HepG2 (cell line): ENCODE measurements around the gene SGSH. TPM values are rescaled to one million over a fixed set of nuclear protein-coding genes. Genes with fewer than 3 reads are reported as not detected.
A peak's percentile ranks its signal among the peaks of the same experiment; 100 is the strongest.
"Not testable (repeated sequence)": the region's sequence is repeated elsewhere in the genome, so short reads cannot be mapped to it uniquely, and the experiment has no call there.

ENCODE experiments used
- ATAC-seq: fragments of 200-7000 bp; cut with Tn5 transposase; 3 replicates; pipeline ENCODE4 v1.9.1; 2020; ENCODE audit warnings: mild to moderate bottlenecking, moderate library complexity
- BruUV-seq: library from RNA; stranded (reverse); fragments of 400-500 nt; replicated peaks from 2 replicates; lab custom pipeline; 2021; lab: Mats Ljungman, UMichigan
- CTCF ChIA-PET: fragments of 300-600 bp; formaldehyde crosslinking; extraction: SDS; loops from one replicate; lab custom pipeline; 2021; ENCODE audit warnings: low total read pairs, inconsistent platforms, low intra/inter-chr PET ratio; lab: Yijun Ruan, JAX
- POLR2A ChIA-PET: fragments of 350-600 bp; sonication (Branson Sonifier 250); formaldehyde crosslinking; loops from one replicate; lab custom pipeline; 2020; ENCODE audit warnings: antibody characterized with exemption, inconsistent platforms; lab: Yijun Ruan, JAX
- DNase-seq: peaks from one replicate; pipeline ENCODE4 v3.0.0-alpha.2; 2015; ENCODE audit warnings: low spot score
- FAIRE-seq: peaks from 3 replicates; lab custom pipeline; 2011; peaks lifted over from hg19 to GRCh38; lab: Jason Lieb, UNC
- H2AFZ ChIP-seq: one replicate; pipeline ENCODE4 v1.6.1; 2011; ENCODE audit warnings: low read length, inconsistent platforms
- H3K27ac ChIP-seq: fragments of 300-600 bp; 3 replicates; pipeline ENCODE4 v1.8.0; 2011; ENCODE audit warnings: mixed run types, mild to moderate bottlenecking, mixed read lengths, low read length, inconsistent platforms; ENCODE audit not compliant: insufficient read depth; ENCODE audit errors: extremely low read length
- H3K27me3 ChIP-seq, 2 experiments: fragments of 200-600 bp in 1 of 2; 2 replicates in 1 of 2; 3 replicates in 1 of 2; pipeline versions ENCODE4 v1.6.0 to v1.8.0; 2011; ENCODE audit warnings: low read length in 2 of 2, mild to moderate bottlenecking in 2 of 2, moderate library complexity in 2 of 2, inconsistent platforms in 1 of 2; ENCODE audit not compliant: insufficient read depth in 2 of 2, control insufficient read depth in 1 of 2
- H3K36me3 ChIP-seq, 2 experiments: fragments of 200-600 bp in 1 of 2; replicated peaks in 1 of 2; 2 replicates in 1 of 2; 3 replicates in 1 of 2; pipeline versions ENCODE4 v1.5.1 to v1.8.0; 2011; ENCODE audit warnings: low read length in 2 of 2, inconsistent platforms in 1 of 2; ENCODE audit not compliant: insufficient read depth in 2 of 2, control insufficient read depth in 1 of 2
- H3K4me1 ChIP-seq: 2 replicates; pipeline ENCODE4 v1.5.1; 2012; ENCODE audit warnings: low read length, inconsistent platforms; ENCODE audit not compliant: insufficient read depth
- H3K4me2 ChIP-seq: 2 replicates; pipeline ENCODE4 v1.6.0; 2011; ENCODE audit warnings: low read depth, low read length, inconsistent platforms
- H3K4me3 ChIP-seq, 3 experiments: fragments of 200-600 bp in 1 of 3; sonication (generic), shearing (Covaris generic) in 1 of 3; replicated peaks in 1 of 3; 2 replicates each; pipeline ENCODE4 v1.5.1; 2011 to 2016; ENCODE audit warnings: low read length in 3 of 3, inconsistent platforms in 2 of 3, low read depth in 2 of 3, mild to moderate bottlenecking in 2 of 3, control low read depth in 1 of 3, mixed read lengths in 1 of 3; ENCODE audit not compliant: insufficient read depth in 1 of 3
- H3K79me2 ChIP-seq: one replicate; pipeline ENCODE4 v1.6.1; 2011; ENCODE audit warnings: low read length, inconsistent platforms; ENCODE audit not compliant: insufficient read depth
- H3K9ac ChIP-seq: 2 replicates; pipeline ENCODE4 v1.6.0; 2011; ENCODE audit warnings: mild to moderate bottlenecking, low read depth, low read length, inconsistent platforms; ENCODE audit not compliant: insufficient read depth
- H3K9me3 ChIP-seq: 2 replicates; pipeline ENCODE4 v1.5.1; 2012; ENCODE audit warnings: mild to moderate bottlenecking, low read length
- H4K20me1 ChIP-seq: 2 replicates; pipeline ENCODE4 v1.6.0; 2011; ENCODE audit warnings: inconsistent platforms, mild to moderate bottlenecking, low read length, moderate library complexity; ENCODE audit not compliant: insufficient read depth
- EP300 ChIP-seq, 3 experiments: sonication (generic) in 1 of 3; formaldehyde crosslinking in 1 of 3; IDR thresholded peaks; 2 replicates each; pipeline versions ENCODE4 v1.5.1 to v1.6.1; 2011 to 2020; ENCODE audit warnings: low read depth in 2 of 3, low read length in 2 of 3, borderline replicate concordance in 1 of 3, improper control_type of control experiment in 1 of 3, mild to moderate bottlenecking in 1 of 3, missing genetic modification reagents in 1 of 3, moderate library complexity in 1 of 3
- ZNF281 ChIP-seq: sonication (generic); formaldehyde crosslinking; IDR thresholded peaks from 2 replicates; pipeline ENCODE4 v1.4.0; 2020; ENCODE audit warnings: missing genetic modification reagents, borderline replicate concordance
- ZSCAN12 ChIP-seq: sonication (generic); formaldehyde crosslinking; IDR thresholded peaks from 2 replicates; pipeline ENCODE4 v1.9.0; 2021; ENCODE audit warnings: mild to moderate bottlenecking, missing genetic modification reagents
- WGBS: methylation state at CpG from one replicate; pipeline ENCODE4 v1.1.6; 2017; ENCODE audit warnings: low lambda C conversion rate; 5-methylcytosine and 5-hydroxymethylcytosine counted together
- in situ Hi-C: cut with HindIII; loops from 2 replicates; pipeline ENCODE4 v1.10.0; 2017; ENCODE audit warnings: low pct_unique_long_range_greater_than_20kb; ENCODE audit not compliant: extremely low pct_ligation_motif_present
- intact Hi-C: fragments of 100-400 bp; cut with micrococcal nuclease; formaldehyde crosslinking; loops from one replicate; pipeline ENCODE4 v1.10.0; 2022; ENCODE audit not compliant: unreplicated experiment
- polyA plus RNA-seq, 8 experiments: library from polyadenylated mRNA; depleted of rRNA in 3 of 8; stranded (reverse) in 7 of 8; unstranded in 1 of 8; fragments of >200 nt; fragmentation: Illumina TruSeq in 4 of 8; extraction: Trizol in 4 of 8; gene quantifications; 2 replicates each; pipeline versions ENCODE4 v1.2.1 to v1.2.3, GENCODE V29; 2011 to 2016; ENCODE audit warnings: low read depth in 4 of 8, missing spikeins in 1 of 8, mixed read lengths in 1 of 8; ENCODE audit not compliant: insufficient read depth in 1 of 8
- total RNA-seq, 5 experiments: library from RNA; depleted of rRNA; stranded (reverse); fragments of >200 nt; fragmentation: Illumina TruSeq; extraction: Trizol; gene quantifications; 2 replicates each; pipeline ENCODE4 v1.2.3, GENCODE V29; 2016; ENCODE audit warnings: low read depth in 1 of 5

Gene SGSH
- total and polyA plus RNA-seq, 2 of the 13 experiments (the other 11 are each of a cell fraction or from before 2014, with no cell fraction given): 12.2 to 17.6 TPM

- FAIRE-seq; H3K27me3 ChIP-seq; CTCF ChIA-PET; DNase-seq; ATAC-seq; H3K36me3 ChIP-seq; H2AFZ ChIP-seq; H3K79me2 ChIP-seq; intact Hi-C loops; POLR2A ChIA-PET; H3K9me3 ChIP-seq; H3K27ac ChIP-seq; BruUV-seq; H3K9ac ChIP-seq; H3K4me2 ChIP-seq; H4K20me1 ChIP-seq; H3K4me3 ChIP-seq; TF ChIP-seq EP300 (IDR thresholded peaks at IDR 0.05; ENCODE audit: low read depth in 2 of 2, low read length in 2 of 2): not testable (repeated sequence)
- TF ChIP-seq EP300 (CRISPR knock-in tag; IDR thresholded peaks at IDR 0.05; ENCODE audit: borderline replicate concordance): 0 out of 2 replicates have a peak, but pooled peaks have one; percentile 9
- peaks cover 52% of the 10 kb centered on the region for H3K4me1 ChIP-seq
- WGBS: 93% methylated on average over 2 of the region's 2 CpGs
- in situ Hi-C loops: loop anchor here (5.0 kb wide), 1 partner anchor 111 kb away; the partner anchor contains the start of gene EIF4A3
These were observed 38.2 kb upstream of the SGSH start for GRCh38 chr17:80258296-80258695.

- intact Hi-C loops (no loop called here), in situ Hi-C loops (loop anchor here (5.0 kb wide), 1 partner anchor 110 kb away; the partner anchor contains the start of gene EIF4A3)
- no peaks in the 10 kb centered on the region for H3K36me3 ChIP-seq
- no peaks in the 10 kb centered on the region for H3K79me2 ChIP-seq
- CTCF ChIA-PET: no interaction called here
- BruUV-seq: no TSS peak
- 94% methylated on average over 14 of the region's 14 CpGs for WGBS
- no peak overlapping the region for H2AFZ ChIP-seq
- no peaks in the 10 kb centered on the region; a peak in 1 of 5 replicates for H3K27me3 ChIP-seq
- DNase-seq (no peak), FAIRE-seq (no peak), ATAC-seq (no peak)
- peaks cover 47% of the 10 kb centered on the region for H3K4me1 ChIP-seq
- H3K27ac ChIP-seq: no peak overlapping the region
- no peak overlapping the region for H3K9ac ChIP-seq
- H3K9me3 ChIP-seq: no peaks in the 10 kb centered on the region
- POLR2A ChIA-PET: no interaction called here
- no peak overlapping the region for H3K4me3 ChIP-seq
- H3K4me2 ChIP-seq: no peak overlapping the region
- no peak for TF ChIP-seq ZSCAN12
- TF ChIP-seq ZNF281 (CRISPR knock-in tag): no peak
- no peaks in the 10 kb centered on the region for H4K20me1 ChIP-seq
These were observed 37.6 kb upstream of the SGSH start for GRCh38 chr17:80257716-80258213.
